Vagina (tissue), 2 donors: Measurements from ENCODE around the gene ERICH4. TPM values are rescaled to one million over a fixed set of nuclear protein-coding genes. Genes with fewer than 3 reads are reported as not detected.
A peak's percentile ranks its signal among the peaks of the same experiment; 100 is the strongest.

Experiments used
- DNase-seq, 2 donors: peaks; one replicate each; pipeline ENCODE4 v3.0.0-alpha.2; 2017; ENCODE audit errors: extremely low spot score in 2 of 2
- H3K27ac ChIP-seq: fragments of 200-600 bp; sonication (generic); one replicate; pipeline ENCODE4 v1.5.1; 2019
- H3K27me3 ChIP-seq: fragments of 200-600 bp; sonication (generic); one replicate; pipeline ENCODE4 v1.5.1; 2019
- H3K36me3 ChIP-seq, 2 donors: fragments of 200-600 bp; sonication (generic); one replicate each; pipeline ENCODE4 v1.5.1; 2017 to 2019
- H3K4me1 ChIP-seq: fragments of 200-600 bp; sonication (generic); one replicate; pipeline ENCODE4 v1.5.1; 2019
- H3K4me3 ChIP-seq, 2 donors: fragments of 200-600 bp; sonication (generic); 1 replicate in 1 of 2; 2 replicates in 1 of 2; pipeline ENCODE4 v1.5.1; 2016 to 2019
- H3K9me3 ChIP-seq: fragments of 200-600 bp; sonication (generic); one replicate; pipeline ENCODE4 v1.5.1; 2019
- CTCF ChIP-seq, 3 experiments: fragments of 450-650 bp in 2 of 3; fragments of 200-600 bp in 1 of 3; sonication (generic) in 1 of 3; IDR thresholded peaks; one replicate each; pipeline ENCODE4 v1.5.1; 2017 to 2019; ENCODE audit warnings: antibody characterized with exemption in 3 of 3, mild to moderate bottlenecking in 2 of 3, moderate library complexity in 2 of 3
- POLR2A ChIP-seq, 2 donors: fragments of 450-650 bp; IDR thresholded peaks; one replicate each; pipeline ENCODE4 v1.6.1; 2017; ENCODE audit warnings: antibody characterized with exemption in 2 of 2, mild to moderate bottlenecking in 2 of 2, moderate library complexity in 2 of 2
- POLR2AphosphoS5 ChIP-seq, 2 donors: sonication (generic); formaldehyde crosslinking; IDR thresholded peaks; one replicate each; pipeline ENCODE4 v1.9.0; 2017; ENCODE audit warnings: antibody characterized with exemption in 2 of 2, mild to moderate bottlenecking in 2 of 2, low read depth in 1 of 2; ENCODE audit not compliant: insufficient read depth in 1 of 2
- intact Hi-C: fragments of 100-400 bp; cut with DNase I; formaldehyde crosslinking; loops from one replicate; pipeline ENCODE4 v1.15.1; 2023
- total RNA-seq: library from RNA; depleted of rRNA; stranded (reverse); fragments of >200 nt; gene quantifications from one replicate; pipeline ENCODE4 v1.2.3, GENCODE V29; 2016

The ERICH4 gene
- total RNA-seq, 1 donor from 2014 or later, result not detected

DNA sequence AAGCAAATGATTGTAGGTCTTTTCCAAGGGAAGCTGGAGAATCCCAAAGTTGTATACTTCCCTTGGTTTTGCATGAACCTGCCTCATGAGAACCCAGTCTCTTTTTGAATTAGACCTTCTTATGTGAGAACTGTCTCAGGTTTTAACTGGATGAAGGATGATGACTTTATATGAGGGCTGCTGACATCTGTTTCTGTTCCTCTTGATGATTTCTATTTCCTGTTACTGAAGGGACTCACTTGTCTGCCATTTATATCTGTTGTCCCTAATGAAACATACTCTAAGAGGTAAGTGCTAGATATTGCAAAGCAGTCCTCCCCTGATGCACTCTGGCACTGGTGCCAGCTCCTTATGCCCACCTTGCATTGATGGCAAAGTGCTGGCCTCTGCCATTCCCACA is 33.6 kb downstream of the ERICH4 start:
- H3K27ac ChIP-seq, result no peak overlapping the region
- H3K36me3 ChIP-seq, result no peaks in the 10 kb centered on the region
- H3K4me3 ChIP-seq, result no peak overlapping the region
- intact Hi-C loops, result no loop called here
- H3K9me3 ChIP-seq, result no peaks in the 10 kb centered on the region
- DNase-seq, result no peak
- TF ChIP-seq POLR2AphosphoS5 (IDR thresholded peaks at IDR 0.05; ENCODE audit: insufficient read depth in 1 of 2, low read depth in 1 of 2) (no peak), CTCF (IDR thresholded peaks at IDR 0.05) (no peak), POLR2A (IDR thresholded peaks at IDR 0.05) (no peak)
- H3K27me3 ChIP-seq, result no peaks in the 10 kb centered on the region
- no peaks in the 10 kb centered on the region for H3K4me1 ChIP-seq

DNA sequence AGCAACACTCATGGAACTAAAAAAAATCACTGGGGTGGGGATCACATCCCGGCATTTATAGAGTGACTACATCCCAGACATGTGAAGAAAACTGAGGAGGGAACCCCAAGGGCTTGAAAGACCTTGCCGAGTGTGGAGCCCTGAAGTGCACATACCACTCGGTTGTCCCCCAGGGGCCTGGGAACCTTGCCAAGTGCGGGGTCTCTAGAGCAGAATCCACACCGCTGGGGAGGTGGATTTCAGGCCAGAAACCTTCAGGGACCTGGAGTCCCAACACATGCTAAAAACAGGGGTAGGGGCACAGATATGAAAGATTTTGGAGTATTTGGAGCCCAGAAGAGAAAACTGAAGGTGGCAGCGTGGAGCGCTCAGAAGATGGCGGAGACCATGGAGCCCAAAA is 35.2 kb downstream of the ERICH4 start:
- intact Hi-C loops, result no loop called here
- TF ChIP-seq CTCF (IDR thresholded peaks at IDR 0.05), result no peak
- TF ChIP-seq POLR2AphosphoS5 (IDR thresholded peaks at IDR 0.05; ENCODE audit: insufficient read depth in 1 of 2, low read depth in 1 of 2), result no peak
- no peak for TF ChIP-seq POLR2A (IDR thresholded peaks at IDR 0.05)
- Histone ChIP-seq H3K4me3 (no peak overlapping the region), H3K9me3 (no peaks in the 10 kb centered on the region), H3K27ac (no peak overlapping the region), H3K27me3 (no peaks in the 10 kb centered on the region), H3K4me1 (no peaks in the 10 kb centered on the region), H3K36me3 (no peaks in the 10 kb centered on the region)
- DNase-seq, result no peak

GRCh38 chr19:41478875-41479756 is 36.2 kb downstream of the ERICH4 start:
- Histone ChIP-seq H3K4me1 (no peaks in the 10 kb centered on the region), H3K4me3 (no peak overlapping the region), H3K36me3 (no peaks in the 10 kb centered on the region), H3K27me3 (no peaks in the 10 kb centered on the region), H3K27ac (no peak overlapping the region), H3K9me3 (no peaks in the 10 kb centered on the region)
- DNase-seq, result no peak
- intact Hi-C loops, result no loop called here
- TF ChIP-seq CTCF (IDR thresholded peaks at IDR 0.05), result no peak
- no peak for TF ChIP-seq POLR2A (IDR thresholded peaks at IDR 0.05)
- peak in 1 of 2 donors; percentile 56 for TF ChIP-seq POLR2AphosphoS5 (IDR thresholded peaks at IDR 0.05; ENCODE audit: insufficient read depth in 1 of 2, low read depth in 1 of 2)

GRCh38 chr19:41479757-41480191 is 36.8 kb downstream of the ERICH4 start:
- Histone ChIP-seq H3K36me3 (no peaks in the 10 kb centered on the region), H3K4me1 (no peaks in the 10 kb centered on the region), H3K4me3 (no peak overlapping the region), H3K27me3 (no peaks in the 10 kb centered on the region), H3K27ac (peak overlapping the region; percentile 9), H3K9me3 (no peaks in the 10 kb centered on the region)
- intact Hi-C loops, result no loop called here
- TF ChIP-seq CTCF (IDR thresholded peaks at IDR 0.05) (no peak), POLR2AphosphoS5 (IDR thresholded peaks at IDR 0.05; ENCODE audit: insufficient read depth in 1 of 2, low read depth in 1 of 2) (peak in 1 of 2 donors; percentile 36)
- no peak for DNase-seq

DNA sequence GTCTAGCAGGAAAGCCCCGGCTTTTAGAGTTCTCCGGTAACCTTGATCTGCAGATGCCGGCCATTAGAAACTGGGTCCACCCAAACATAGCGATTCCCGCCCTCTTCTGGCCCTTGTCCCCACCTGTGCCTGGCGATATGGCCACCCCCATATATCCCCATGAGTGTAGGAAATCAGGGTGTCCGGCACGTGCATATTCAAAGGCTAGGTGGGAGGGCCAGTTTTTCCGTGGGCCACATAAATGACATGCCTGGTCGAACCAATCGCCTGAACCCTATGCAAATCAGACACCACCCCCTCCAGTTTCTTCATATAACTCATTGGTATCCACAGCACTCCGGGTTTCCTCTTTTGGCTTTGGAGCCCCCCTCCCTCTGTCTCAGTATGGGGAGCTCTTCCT is 37.4 kb downstream of the ERICH4 start:
- no peaks in the 10 kb centered on the region for H3K36me3 ChIP-seq
- no peak overlapping the region for H3K4me3 ChIP-seq
- no peaks in the 10 kb centered on the region for H3K4me1 ChIP-seq
- H3K9me3 ChIP-seq, result no peaks in the 10 kb centered on the region
- no peaks in the 10 kb centered on the region for H3K27me3 ChIP-seq
- intact Hi-C loops, result no loop called here
- no peak for TF ChIP-seq POLR2A (IDR thresholded peaks at IDR 0.05)
- no peak for TF ChIP-seq POLR2AphosphoS5 (IDR thresholded peaks at IDR 0.05; ENCODE audit: insufficient read depth in 1 of 2, low read depth in 1 of 2)
- no peak for TF ChIP-seq CTCF (IDR thresholded peaks at IDR 0.05)
- H3K27ac ChIP-seq, result peak overlapping the region; percentile 9
- DNase-seq, result no peak
